ENCODE data around the gene SLC30A9. TPM values are rescaled to one million over a fixed set of nuclear protein-coding genes. Genes with fewer than 3 reads are reported as not detected.

The SLC30A9 gene
- 10 to 100 TPM; 62.3 to 72.1 (median 69.7) TPM for total RNA-seq
- polyA plus RNA-seq: 17.8 TPM
- long read RNA-seq, donor 1, full-length matches to known transcripts: 167 of 200 reads
- long read RNA-seq, donor 1, partial matches to known transcripts: 13 of 200 reads
- long read RNA-seq, donor 1, other reads (novel, unspliced or antisense): 20 of 200 reads
- long read RNA-seq, donor 2, full-length matches to known transcripts: 56 of 70 reads
- long read RNA-seq, donor 2, partial matches to known transcripts: 9 of 70 reads
- long read RNA-seq, donor 2, other reads (novel, unspliced or antisense): 5 of 70 reads
- long read RNA-seq, donor 3, full-length matches to known transcripts: 274 of 342 reads
- long read RNA-seq, donor 3, partial matches to known transcripts: 29 of 342 reads
- long read RNA-seq, donor 3, other reads (novel, unspliced or antisense): 39 of 342 reads
- long read RNA-seq, donor 4, full-length matches to known transcripts: 59 of 77 reads
- long read RNA-seq, donor 4, partial matches to known transcripts: 7 of 77 reads
- long read RNA-seq, donor 4, other reads (novel, unspliced or antisense): 11 of 77 reads

- WGBS: under 1% methylated on average over 64 of the region's 64 CpGs
Measured at GRCh38 chr4:41990365-41991111, at the start of gene SLC30A9. Gene SLC30A9 (plus strand): TSS chr4:41990530. CDS start chr4:41990652, 122 bp downstream.

GRCh38 chr4:41940834-41941233 is 49.5 kb upstream of the SLC30A9 start:
- peaks cover 4% of the 10 kb centered on the region for H3K4me1 ChIP-seq (ENCODE audit: control insufficient read depth, insufficient read depth, low read length)
- H3K9me3 ChIP-seq (ENCODE audit: control insufficient read depth, low read length): no peaks in the 10 kb centered on the region
- DNase-seq: no peak
- intact Hi-C loops (cut with DNase I): no loop called here
- ATAC-seq: no peak
- H3K27ac ChIP-seq (ENCODE audit: low read length): no peak overlapping the region
- no peaks in the 10 kb centered on the region for H3K27me3 ChIP-seq (ENCODE audit: control insufficient read depth, insufficient read depth)
- no peak overlapping the region for H3K4me3 ChIP-seq (ENCODE audit: low read length)

More at GRCh38 chr4:41990365-41991111, at the start of gene SLC30A9:
- peak within 1 kb of the TSS; percentile 91 for H3K27ac ChIP-seq (ENCODE audit: low read length)
- H3K4me3 ChIP-seq (ENCODE audit: low read length): peak within 1 kb of the TSS; percentile 67
- DNase-seq (peak; percentile 94 to 97 (median 97)), ATAC-seq (peak; percentile 100)
- H3K9me3 ChIP-seq (ENCODE audit: control insufficient read depth, low read length): no peaks in the 10 kb centered on the region
- peaks cover 6% of the 10 kb centered on the region for H3K4me1 ChIP-seq (ENCODE audit: control insufficient read depth, insufficient read depth, low read length)
- intact Hi-C loops (cut with DNase I): no loop called here
- H3K27me3 ChIP-seq (ENCODE audit: control insufficient read depth, insufficient read depth): no peaks in the 10 kb centered on the region

GRCh38 chr4:41943506-41943905 is 46.8 kb upstream of the SLC30A9 start:
- DNase-seq (no peak), ATAC-seq (no peak)
- Histone ChIP-seq H3K4me1 (ENCODE audit: control insufficient read depth, insufficient read depth, low read length) (no peaks in the 10 kb centered on the region), H3K9me3 (ENCODE audit: control insufficient read depth, low read length) (no peaks in the 10 kb centered on the region), H3K27ac (ENCODE audit: low read length) (no peak overlapping the region), H3K27me3 (ENCODE audit: control insufficient read depth, insufficient read depth) (no peaks in the 10 kb centered on the region), H3K4me3 (ENCODE audit: low read length) (no peak overlapping the region)
- 71% methylated on average over 2 of the region's 2 CpGs for WGBS
- intact Hi-C loops (cut with DNase I): no loop called here

- no peaks in the 10 kb centered on the region for H3K4me1 ChIP-seq (ENCODE audit: control insufficient read depth, insufficient read depth, low read length)
- intact Hi-C loops (cut with DNase I): no loop called here
- no peak for DNase-seq
Measured at GRCh38 chr4:41944089-41944488, 46.2 kb upstream of the SLC30A9 start.

GRCh38 chr4:41949531-41949930 is 40.8 kb upstream of the SLC30A9 start:
- intact Hi-C loops (cut with DNase I): no loop called here
- Histone ChIP-seq H3K4me3 (ENCODE audit: low read length) (no peak overlapping the region), H3K27me3 (ENCODE audit: control insufficient read depth, insufficient read depth) (no peaks in the 10 kb centered on the region), H3K4me1 (ENCODE audit: control insufficient read depth, insufficient read depth, low read length) (no peaks in the 10 kb centered on the region), H3K27ac (ENCODE audit: low read length) (no peak overlapping the region), H3K9me3 (ENCODE audit: control insufficient read depth, low read length) (no peaks in the 10 kb centered on the region)
- WGBS: 81% methylated on average over 3 of the region's 3 CpGs
- no peak for ATAC-seq
- no peak for DNase-seq

More at GRCh38 chr4:41944089-41944488, 46.2 kb upstream of the SLC30A9 start:
- H3K27me3 ChIP-seq (ENCODE audit: control insufficient read depth, insufficient read depth): no peaks in the 10 kb centered on the region
- H3K9me3 ChIP-seq (ENCODE audit: control insufficient read depth, low read length): no peaks in the 10 kb centered on the region
- no peak overlapping the region for H3K27ac ChIP-seq (ENCODE audit: low read length)
- no peak overlapping the region for H3K4me3 ChIP-seq (ENCODE audit: low read length)
- no peak for ATAC-seq

GRCh38 chr4:41957634-41958033 is 32.7 kb upstream of the SLC30A9 start:
- WGBS: 42% methylated on average over 1 of the region's 1 CpG
- intact Hi-C loops (cut with DNase I): no loop called here

GRCh38 chr4:41963105-41963504 is 27.2 kb upstream of the SLC30A9 start:
- Histone ChIP-seq H3K9me3 (ENCODE audit: control insufficient read depth, low read length) (no peaks in the 10 kb centered on the region), H3K27me3 (ENCODE audit: control insufficient read depth, insufficient read depth) (no peaks in the 10 kb centered on the region)

More at GRCh38 chr4:41957634-41958033, 32.7 kb upstream of the SLC30A9 start:
- no peak for ATAC-seq
- Histone ChIP-seq H3K9me3 (ENCODE audit: control insufficient read depth, low read length) (no peaks in the 10 kb centered on the region), H3K4me3 (ENCODE audit: low read length) (no peak overlapping the region), H3K27ac (ENCODE audit: low read length) (no peak overlapping the region), H3K27me3 (ENCODE audit: control insufficient read depth, insufficient read depth) (no peaks in the 10 kb centered on the region), H3K4me1 (ENCODE audit: control insufficient read depth, insufficient read depth, low read length) (no peaks in the 10 kb centered on the region)
- no peak for DNase-seq

GRCh38 chr4:41964401-41964800 is 25.9 kb upstream of the SLC30A9 start:
- intact Hi-C loops (cut with DNase I): no loop called here
- 95% methylated on average over 1 of the region's 1 CpG for WGBS
- Histone ChIP-seq H3K27ac (ENCODE audit: low read length) (no peak overlapping the region), H3K27me3 (ENCODE audit: control insufficient read depth, insufficient read depth) (no peaks in the 10 kb centered on the region), H3K4me3 (ENCODE audit: low read length) (no peak overlapping the region), H3K4me1 (ENCODE audit: control insufficient read depth, insufficient read depth, low read length) (no peaks in the 10 kb centered on the region), H3K9me3 (ENCODE audit: control insufficient read depth, low read length) (no peaks in the 10 kb centered on the region)
- ATAC-seq (no peak), DNase-seq (no peak)

More at GRCh38 chr4:41963105-41963504, 27.2 kb upstream of the SLC30A9 start:
- H3K27ac ChIP-seq (ENCODE audit: low read length): no peak overlapping the region
- WGBS: 92% methylated on average over 4 of the region's 4 CpGs
- intact Hi-C loops (cut with DNase I): no loop called here
- no peak overlapping the region for H3K4me3 ChIP-seq (ENCODE audit: low read length)
- H3K4me1 ChIP-seq (ENCODE audit: control insufficient read depth, insufficient read depth, low read length): no peaks in the 10 kb centered on the region
- DNase-seq (no peak), ATAC-seq (no peak)

GRCh38 chr4:41967392-41967791 is 22.9 kb upstream of the SLC30A9 start:
- no peak for DNase-seq
- Histone ChIP-seq H3K27ac (ENCODE audit: low read length) (no peak overlapping the region), H3K4me1 (ENCODE audit: control insufficient read depth, insufficient read depth, low read length) (no peaks in the 10 kb centered on the region), H3K9me3 (ENCODE audit: control insufficient read depth, low read length) (no peaks in the 10 kb centered on the region), H3K27me3 (ENCODE audit: control insufficient read depth, insufficient read depth) (no peaks in the 10 kb centered on the region), H3K4me3 (ENCODE audit: low read length) (no peak overlapping the region)
- no peak for ATAC-seq
- WGBS: 97% methylated on average over 2 of the region's 2 CpGs
- intact Hi-C loops (cut with DNase I): no loop called here

- Histone ChIP-seq H3K27ac (ENCODE audit: low read length) (no peak overlapping the region), H3K9me3 (ENCODE audit: control insufficient read depth, low read length) (no peaks in the 10 kb centered on the region), H3K27me3 (ENCODE audit: control insufficient read depth, insufficient read depth) (no peaks in the 10 kb centered on the region), H3K4me1 (ENCODE audit: control insufficient read depth, insufficient read depth, low read length) (no peaks in the 10 kb centered on the region), H3K4me3 (ENCODE audit: low read length) (no peak overlapping the region)
- intact Hi-C loops (cut with DNase I): no loop called here
- ATAC-seq (no peak), DNase-seq (no peak)
Measured at GRCh38 chr4:41969671-41970070, 20.7 kb upstream of the SLC30A9 start.

GRCh38 chr4:41975341-41975740 is 15.0 kb upstream of the SLC30A9 start:
- Histone ChIP-seq H3K4me3 (ENCODE audit: low read length) (no peak overlapping the region), H3K27me3 (ENCODE audit: control insufficient read depth, insufficient read depth) (no peaks in the 10 kb centered on the region), H3K9me3 (ENCODE audit: control insufficient read depth, low read length) (no peaks in the 10 kb centered on the region), H3K27ac (ENCODE audit: low read length) (no peak overlapping the region), H3K4me1 (ENCODE audit: control insufficient read depth, insufficient read depth, low read length) (no peaks in the 10 kb centered on the region)
- WGBS: 77% methylated on average over 1 of the region's 1 CpG
- DNase-seq (no peak), ATAC-seq (no peak)
- intact Hi-C loops (cut with DNase I): no loop called here

Data from right cardiac atrium (tissue), 5 donors.